HG02970 (cell line): ENCODE measurements around the gene PMEPA1.

Experiments used
- ATAC-seq: cut with Tn5 transposase; IDR thresholded peaks from one replicate; pipeline ENCODE4 v1.9.1; 2021; ENCODE audit warnings: mild to moderate bottlenecking, moderate library complexity, moderate number of reproducible peaks; ENCODE audit not compliant: unreplicated experiment, low FRiP score

The PMEPA1 gene

GRCh38 chr20:57666106-57666833 lies 43.5 kb downstream of the PMEPA1 start:
- ATAC-seq, result no peak

GRCh38 chr20:57665589-57665971 lies 44.2 kb downstream of the PMEPA1 start:
- no peak for ATAC-seq

- ATAC-seq, result no peak
Measured at GRCh38 chr20:57664924-57665588, 44.8 kb downstream of the PMEPA1 start.

- no peak for ATAC-seq
Measured at GRCh38 chr20:57664476-57664875, 45.3 kb downstream of the PMEPA1 start.

- no peak for ATAC-seq
Measured at GRCh38 chr20:57663681-57664451, 45.9 kb downstream of the PMEPA1 start.

- no peak for ATAC-seq
Measured at GRCh38 chr20:57663241-57663640, 46.6 kb downstream of the PMEPA1 start.

- ATAC-seq, result no peak
Measured at GRCh38 chr20:57662456-57663240, 47.2 kb downstream of the PMEPA1 start.

GRCh38 chr20:57661746-57662455 lies 47.9 kb downstream of the PMEPA1 start:
- no peak for ATAC-seq

- ATAC-seq, result no peak
Measured at GRCh38 chr20:57660922-57661745, 48.7 kb downstream of the PMEPA1 start.

- no peak for ATAC-seq
Measured at GRCh38 chr20:57660181-57660921, 49.5 kb downstream of the PMEPA1 start.

- no peak for ATAC-seq
Measured at GRCh38 chr20:57659517-57660180, 50.2 kb downstream of the PMEPA1 start.

GRCh38 chr20:57658833-57659516 lies 50.8 kb downstream of the PMEPA1 start:
- ATAC-seq, result no peak

GRCh38 chr20:57658447-57658832 lies 51.4 kb downstream of the PMEPA1 start:
- no peak for ATAC-seq

GRCh38 chr20:57657535-57658446 lies 52.0 kb downstream of the PMEPA1 start:
- no peak for ATAC-seq

- ATAC-seq, result no peak
Measured at GRCh38 chr20:57656821-57657534, 52.8 kb downstream of the PMEPA1 start.
